NOMO-1 (cell line): ENCODE data around the gene USO1.
"Not testable (repeated sequence)": the region's sequence is repeated elsewhere in the genome, so short reads cannot be mapped to it uniquely, and the experiment has no call there.

Experiments
- DNase-seq, 2 experiments: peaks; one replicate each; lab custom pipeline; 2025; ENCODE audit not compliant: unreplicated experiment in 2 of 2; lab: John Stamatoyannopoulos, UW

The USO1 gene, protein sequence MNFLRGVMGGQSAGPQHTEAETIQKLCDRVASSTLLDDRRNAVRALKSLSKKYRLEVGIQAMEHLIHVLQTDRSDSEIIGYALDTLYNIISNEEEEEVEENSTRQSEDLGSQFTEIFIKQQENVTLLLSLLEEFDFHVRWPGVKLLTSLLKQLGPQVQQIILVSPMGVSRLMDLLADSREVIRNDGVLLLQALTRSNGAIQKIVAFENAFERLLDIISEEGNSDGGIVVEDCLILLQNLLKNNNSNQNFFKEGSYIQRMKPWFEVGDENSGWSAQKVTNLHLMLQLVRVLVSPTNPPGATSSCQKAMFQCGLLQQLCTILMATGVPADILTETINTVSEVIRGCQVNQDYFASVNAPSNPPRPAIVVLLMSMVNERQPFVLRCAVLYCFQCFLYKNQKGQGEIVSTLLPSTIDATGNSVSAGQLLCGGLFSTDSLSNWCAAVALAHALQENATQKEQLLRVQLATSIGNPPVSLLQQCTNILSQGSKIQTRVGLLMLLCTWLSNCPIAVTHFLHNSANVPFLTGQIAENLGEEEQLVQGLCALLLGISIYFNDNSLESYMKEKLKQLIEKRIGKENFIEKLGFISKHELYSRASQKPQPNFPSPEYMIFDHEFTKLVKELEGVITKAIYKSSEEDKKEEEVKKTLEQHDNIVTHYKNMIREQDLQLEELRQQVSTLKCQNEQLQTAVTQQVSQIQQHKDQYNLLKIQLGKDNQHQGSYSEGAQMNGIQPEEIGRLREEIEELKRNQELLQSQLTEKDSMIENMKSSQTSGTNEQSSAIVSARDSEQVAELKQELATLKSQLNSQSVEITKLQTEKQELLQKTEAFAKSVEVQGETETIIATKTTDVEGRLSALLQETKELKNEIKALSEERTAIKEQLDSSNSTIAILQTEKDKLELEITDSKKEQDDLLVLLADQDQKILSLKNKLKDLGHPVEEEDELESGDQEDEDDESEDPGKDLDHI

DNA sequence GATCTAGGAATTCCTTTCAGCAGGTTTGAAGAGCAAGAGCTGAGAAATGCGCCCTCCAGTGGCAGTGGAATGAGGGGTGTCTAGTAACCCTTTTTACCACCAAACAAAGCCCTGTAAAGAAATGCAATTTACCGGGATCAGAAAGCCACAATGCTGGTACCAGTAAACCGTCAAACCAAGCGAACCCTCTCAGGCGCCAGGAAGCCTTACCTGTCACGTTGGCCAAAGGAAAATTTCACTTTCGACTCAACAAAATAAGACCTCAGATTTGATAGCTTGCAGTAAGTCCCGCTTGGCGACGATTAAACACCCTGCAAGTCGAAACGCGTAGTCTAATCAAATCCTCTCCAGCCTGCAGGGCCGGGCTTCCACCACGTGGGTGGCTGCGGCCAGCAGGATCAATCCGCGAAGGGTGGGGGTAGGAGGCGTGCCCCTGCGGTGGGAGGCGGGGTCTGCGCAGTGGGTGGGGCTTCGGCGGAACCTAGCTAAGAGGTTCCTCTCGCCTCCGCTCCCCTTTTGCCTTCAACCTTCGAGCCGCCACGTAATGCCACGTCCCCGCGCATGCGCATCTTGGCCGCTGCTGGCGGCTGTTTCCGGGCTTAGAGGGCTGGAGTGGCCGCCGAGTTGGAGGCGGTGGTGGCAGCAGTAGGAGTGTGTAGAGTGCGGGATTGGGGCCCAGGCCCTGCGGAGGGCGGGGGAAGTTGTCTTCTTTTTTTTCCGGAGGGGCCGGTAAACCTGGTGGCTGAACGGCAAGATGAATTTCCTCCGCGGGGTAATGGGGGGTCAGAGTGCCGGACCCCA is at the start of gene USO1:
USO1 (plus strand) TSS at position 512 of the 801 bp plus-strand sequence; CDS start at position 755, 243 bp downstream.
- DNase-seq = peak; percentile 98 to 99

DNA sequence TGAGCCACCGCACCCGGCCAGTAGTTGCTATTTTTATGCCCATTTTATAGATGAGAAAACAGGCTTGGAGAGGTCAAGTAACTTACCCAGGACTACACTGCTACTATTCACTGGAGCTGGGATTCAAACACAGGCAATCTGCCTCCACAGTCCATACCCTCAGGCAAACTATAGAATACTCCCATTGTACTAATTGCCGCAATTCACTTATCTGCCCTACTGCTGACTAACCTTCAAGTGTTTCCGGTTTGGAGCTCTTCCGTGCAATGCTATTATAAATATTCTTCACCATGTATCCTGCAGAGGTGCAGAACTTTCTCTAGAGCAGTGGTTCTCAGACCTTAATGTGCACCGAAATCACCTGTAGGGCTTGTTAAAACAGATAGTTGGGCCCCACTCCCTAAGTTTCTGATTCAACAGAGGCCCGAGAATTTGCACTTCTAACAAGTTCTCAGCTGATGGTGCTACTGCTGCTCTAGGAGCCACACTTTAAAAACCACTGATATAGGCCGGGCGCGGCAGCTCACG is 49.3 kb upstream of the USO1 start:
- DNase-seq = no peak

DNA sequence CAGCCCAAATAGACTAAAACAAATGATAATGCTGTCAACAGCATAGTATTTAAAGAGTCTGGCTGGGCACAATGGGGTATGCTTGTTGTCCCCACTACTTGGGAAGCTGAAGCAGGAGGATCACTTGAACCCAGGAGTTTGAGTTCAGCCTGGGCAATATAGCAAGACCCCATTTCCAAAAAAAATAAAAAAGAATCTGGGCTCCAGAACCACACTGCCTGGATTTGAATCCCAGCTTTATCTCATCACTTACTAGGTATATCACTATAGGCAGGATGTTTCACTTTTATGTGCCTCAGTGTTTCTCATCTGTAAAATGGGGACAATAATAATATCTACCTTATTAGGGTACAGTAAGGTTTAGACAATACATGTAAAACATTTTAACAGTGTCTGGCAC is 45.9 kb upstream of the USO1 start:
- no peak for DNase-seq

DNA sequence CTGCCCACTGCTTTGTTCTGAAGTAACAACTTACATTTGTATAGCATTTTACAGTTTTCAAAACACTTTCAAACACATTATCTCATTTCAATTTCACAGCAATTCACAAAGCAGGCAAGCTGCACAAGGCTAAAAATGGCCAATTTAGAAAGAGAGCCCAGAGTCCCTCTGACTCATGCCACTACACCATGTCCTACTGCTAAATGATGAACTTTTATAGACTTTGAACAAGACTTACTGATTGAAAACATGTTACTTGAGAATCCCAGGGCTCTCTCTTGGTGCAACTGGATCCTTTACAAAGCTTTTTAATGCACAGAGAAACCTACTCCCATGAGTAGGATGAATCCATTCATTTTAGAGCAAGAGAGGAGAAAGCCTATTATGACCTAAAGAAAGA is 45.4 kb upstream of the USO1 start:
- DNase-seq = no peak

DNA sequence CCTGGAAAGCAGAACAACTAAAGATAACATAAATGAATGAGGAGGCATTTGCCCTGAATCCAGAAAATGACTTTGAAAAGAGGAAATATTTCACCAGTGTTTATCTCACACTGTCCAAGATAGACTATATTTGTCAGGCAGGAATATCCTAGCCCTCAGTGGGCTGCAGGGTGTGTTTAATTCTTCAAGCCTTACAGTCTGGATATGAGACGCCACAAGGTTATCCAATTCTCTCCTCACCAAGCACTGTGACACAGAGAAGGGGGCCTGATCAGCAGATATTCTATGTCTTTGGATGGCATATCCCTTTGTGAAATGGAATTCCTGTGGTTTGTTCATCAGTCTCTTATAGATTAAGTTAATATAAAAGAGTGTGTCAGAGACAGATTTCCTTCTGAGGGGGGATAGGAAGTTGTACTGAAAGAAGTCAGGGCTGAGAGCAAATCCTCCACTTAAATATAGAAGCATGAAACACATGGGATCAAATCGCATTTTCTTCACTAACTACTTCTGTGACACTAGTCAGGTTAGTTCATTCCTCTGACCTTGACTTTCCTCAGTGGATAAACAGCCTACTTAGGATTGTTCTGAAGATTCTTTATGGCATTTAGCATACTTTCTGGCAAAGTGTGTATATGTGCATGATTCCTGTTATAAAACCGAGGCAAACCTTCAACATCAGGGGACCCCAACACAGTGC is 44.4 kb upstream of the USO1 start:
- no peak for DNase-seq

DNA sequence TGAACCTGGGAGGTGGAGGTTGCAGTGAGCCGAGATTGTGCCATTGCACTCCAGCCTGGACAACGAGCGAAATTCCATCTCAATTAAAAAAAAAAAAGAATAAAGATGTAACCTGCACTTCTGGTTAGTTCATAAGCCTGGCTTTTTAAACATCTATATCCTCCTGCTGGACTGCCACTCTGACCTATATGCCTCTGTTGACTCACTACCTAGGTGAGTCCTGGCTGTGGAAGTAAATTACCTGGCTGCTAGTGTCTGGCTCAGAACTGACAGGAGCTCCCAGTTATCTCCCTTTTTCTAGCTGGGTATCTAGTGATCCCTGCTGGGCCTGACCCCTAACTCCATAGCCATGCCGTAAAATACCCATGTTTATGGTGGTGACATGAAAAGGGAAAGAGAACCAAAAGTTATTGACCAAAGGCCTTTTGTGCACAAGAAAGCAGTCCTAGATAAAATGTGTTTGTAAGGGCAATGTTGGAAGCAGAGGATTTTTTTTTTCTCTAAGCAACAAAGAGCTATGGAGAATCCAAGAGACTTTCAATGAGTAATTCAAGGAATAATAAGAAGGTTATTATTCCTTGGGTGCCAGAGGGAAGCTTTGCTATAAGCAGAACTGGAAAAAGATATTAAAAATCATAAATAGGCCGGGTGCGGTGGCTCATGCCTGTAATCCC is 40.8 kb upstream of the USO1 start:
- no peak for DNase-seq

DNA sequence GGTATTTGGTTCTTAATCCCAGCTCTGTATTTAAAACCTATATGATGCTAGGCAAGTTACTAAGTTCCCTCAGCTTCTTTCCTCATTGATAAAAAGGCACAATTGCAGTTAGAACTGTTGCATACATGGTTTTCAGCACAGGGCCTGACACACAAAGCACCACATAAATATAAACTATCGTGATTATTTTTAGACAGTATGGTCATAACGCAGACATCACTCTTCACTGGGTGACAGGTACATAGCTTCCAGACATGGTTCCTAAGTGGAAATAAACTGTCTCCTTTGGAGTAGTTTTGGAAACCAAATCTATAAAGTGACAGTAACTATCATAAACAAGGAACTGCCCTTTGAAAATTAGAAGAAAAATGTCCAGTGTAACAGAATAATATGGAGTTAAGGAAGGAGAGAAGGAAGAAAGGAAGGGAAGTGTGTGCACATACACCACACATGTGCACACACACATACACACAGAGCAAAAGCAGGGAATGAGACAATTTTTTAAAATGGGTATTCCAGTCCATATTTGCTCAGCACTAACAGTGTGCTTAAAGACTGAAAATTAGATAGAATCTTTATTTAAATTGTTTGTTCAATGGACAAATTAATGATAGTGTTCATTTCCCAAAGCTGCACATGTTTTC is 38.7 kb upstream of the USO1 start:
- DNase-seq = no peak

DNA sequence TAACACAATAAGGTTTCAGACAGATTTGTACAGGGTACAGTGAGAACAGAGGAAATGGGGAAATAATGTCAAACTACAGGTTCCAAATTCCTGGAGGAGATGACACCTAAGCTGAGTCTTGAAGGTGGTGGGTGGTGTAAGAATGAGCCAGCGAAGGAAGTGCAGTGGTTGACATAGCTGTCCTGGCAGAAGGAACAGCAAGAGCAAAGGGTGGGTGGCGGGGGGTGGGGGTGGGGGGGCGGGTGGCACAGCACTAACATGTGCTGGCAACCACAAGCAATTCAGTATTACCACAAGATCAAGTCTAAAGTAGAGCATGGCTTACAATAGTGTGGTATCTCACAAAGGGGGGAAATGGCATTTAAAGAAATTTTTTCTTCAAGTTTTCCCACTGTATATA is 38.0 kb upstream of the USO1 start:
- no peak for DNase-seq

DNA sequence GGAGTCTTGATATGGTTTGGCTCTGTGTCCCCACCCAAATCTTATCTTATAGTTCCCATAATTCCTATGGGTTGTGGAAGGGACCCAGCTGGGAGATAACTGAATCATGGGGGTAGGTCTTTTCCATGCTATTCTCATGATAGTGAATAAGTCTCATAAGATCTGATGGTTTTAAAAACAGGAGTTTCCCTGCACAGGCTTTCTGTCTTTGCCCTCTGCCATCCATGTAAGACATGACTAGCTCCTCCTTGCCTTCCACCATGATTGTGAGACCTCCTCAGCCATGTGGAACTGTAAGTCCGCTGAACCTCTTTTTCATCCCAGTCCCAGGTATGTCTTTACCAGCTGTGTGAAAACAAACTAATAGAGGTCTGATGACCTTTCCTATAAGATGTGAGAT is 37.3 kb upstream of the USO1 start:
- DNase-seq = not testable (repeated sequence)

DNA sequence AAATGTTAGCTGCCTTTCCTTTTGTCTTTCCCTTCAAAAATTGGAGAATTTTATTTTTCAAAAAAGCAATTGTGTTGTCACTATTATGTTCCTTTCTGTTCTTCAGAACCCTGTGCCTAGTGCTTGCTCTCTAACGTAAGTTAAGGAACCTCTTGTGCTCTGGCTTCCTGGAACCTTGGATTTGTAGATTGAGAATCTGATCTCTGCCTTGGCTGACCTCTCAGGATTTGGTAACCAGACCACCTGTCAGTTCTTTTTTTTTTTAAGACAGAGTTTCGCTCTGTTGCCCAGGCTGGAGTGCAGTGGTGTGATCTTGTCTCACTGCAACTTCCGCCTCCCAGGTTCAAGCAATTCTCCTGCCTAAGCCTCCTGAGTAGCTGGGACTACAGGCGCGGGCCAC is 32.3 kb upstream of the USO1 start:
- not testable (repeated sequence) for DNase-seq

DNA sequence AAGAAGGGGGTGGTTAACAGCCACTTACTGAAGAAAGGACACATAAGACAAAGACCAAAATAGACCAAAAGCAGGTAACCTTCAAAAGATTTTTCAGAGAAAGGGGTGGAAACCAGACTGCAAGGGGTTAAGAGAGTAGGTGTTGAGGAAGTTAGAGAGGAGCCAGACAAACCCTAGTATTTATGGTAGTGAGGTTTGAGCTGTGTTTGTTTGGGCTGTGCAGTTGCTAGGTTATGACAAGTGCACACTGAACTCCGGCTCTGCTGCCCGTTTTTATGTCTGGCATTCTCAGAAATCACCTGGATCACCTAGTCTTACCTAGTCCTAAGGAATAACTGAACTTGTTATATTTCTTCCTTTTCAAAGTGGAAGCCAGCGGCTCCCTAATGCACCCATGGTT is 28.3 kb upstream of the USO1 start:
- no peak for DNase-seq

DNA sequence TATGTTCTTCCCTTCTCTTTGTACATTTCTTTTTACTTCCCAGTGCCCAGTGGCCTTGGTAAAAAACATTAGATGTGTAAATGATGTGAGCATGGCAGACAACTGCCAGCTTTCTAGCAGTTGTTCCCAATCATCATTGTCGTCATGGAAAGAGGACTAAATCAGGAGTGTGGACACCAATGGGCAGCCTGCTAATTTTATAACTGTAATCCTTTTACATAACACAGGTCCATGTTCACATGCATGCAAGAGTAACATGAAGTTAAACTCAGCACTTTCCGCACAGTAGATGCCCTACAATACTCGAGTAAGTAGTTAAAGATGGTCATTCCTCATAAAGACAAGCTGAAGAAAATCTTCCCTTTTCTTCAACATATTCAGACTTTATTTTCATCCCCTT is 27.8 kb upstream of the USO1 start:
- no peak for DNase-seq

DNA sequence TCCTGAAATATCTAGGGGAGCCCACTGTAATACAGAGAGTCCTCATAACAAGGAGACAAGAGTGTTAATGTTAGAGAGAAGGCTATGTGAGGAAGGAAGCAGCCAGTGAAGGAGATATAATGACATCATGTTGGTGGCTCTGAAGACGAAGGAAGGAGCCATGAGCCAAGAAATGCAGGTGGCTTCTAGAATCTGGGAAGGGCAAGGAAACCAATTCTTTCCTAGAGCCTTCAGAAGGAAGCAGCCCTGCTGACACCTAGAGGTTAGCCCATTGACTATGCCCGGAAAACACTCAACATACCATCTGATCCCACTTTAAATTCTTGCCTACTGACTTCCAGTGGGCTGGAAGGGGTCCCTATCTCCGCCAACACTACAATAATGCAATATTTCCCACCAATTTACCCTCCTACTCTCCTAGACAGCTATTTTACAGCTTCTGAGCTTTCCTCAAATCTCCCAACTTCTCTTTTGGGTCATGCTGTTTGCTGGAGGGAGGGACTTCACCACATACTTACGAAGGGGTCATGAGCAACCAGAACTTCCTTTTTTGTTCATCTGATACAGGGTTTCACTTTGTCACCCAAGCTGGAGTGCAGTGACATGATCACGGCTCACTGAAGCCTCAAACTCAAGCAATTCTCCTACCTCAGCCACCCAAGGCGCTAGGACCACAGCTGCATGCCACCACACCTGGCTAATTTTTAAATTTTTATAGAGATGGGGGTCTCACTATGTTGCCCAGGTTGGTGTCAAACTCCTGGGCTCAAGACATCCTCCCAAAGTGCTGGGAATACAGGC is 26.0 kb upstream of the USO1 start:
- DNase-seq = peak; percentile 61 to 82

DNA sequence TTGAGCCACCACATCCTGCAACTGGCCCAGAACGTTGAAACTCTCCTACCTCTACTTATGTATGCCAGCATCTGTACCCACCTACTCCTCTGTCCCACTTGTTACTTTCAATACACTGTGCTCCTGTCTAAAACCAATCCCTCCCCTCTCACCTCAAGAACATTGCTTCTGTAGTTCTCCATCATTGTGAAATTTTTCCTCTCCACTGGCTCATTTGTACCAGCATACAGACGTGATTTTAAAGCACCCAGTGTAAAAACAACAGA is 25.5 kb upstream of the USO1 start:
- DNase-seq = no peak

DNA sequence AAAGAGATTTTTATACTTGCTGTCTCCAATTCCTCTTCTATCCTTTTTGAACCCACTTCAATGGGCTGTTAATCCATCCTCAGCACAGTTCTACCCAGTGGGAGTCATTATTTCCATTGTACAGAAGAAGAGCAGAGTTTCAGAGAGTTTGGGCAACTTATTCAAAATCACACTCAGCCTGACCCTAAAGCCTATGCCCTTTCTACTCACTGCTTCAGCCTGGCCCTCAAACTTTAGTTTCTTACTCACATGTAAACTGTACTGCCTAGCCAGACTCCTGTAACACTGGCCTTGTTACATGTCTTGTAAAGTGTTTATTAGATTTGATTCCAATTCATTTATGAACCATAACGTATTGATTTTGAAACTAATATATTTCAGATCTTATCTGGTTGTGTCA is 25.1 kb upstream of the USO1 start:
- DNase-seq = no peak

DNA sequence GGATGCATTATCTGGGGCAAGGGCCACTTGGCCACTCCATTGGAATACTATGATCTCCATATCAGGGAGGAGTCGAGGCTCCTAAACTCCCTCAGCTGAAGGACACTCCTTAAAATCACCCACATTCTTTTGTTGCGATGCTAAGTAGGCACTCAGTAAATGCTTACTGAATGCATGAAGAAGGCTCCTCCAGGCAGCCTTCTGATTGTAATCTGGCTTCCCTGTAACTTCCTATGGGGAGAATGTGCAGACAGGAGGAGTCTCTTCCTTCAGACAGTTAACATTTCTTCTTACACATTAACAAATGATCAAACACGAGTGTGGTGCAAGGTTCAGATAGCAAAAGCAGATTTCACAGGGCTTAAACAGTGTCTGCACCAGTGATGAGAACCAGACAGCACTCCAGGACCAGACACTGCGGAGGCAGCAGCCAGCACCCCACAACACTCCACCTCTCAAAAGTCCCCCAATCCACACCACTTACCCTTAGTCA is 21.4 kb upstream of the USO1 start:
- DNase-seq = no peak

DNA sequence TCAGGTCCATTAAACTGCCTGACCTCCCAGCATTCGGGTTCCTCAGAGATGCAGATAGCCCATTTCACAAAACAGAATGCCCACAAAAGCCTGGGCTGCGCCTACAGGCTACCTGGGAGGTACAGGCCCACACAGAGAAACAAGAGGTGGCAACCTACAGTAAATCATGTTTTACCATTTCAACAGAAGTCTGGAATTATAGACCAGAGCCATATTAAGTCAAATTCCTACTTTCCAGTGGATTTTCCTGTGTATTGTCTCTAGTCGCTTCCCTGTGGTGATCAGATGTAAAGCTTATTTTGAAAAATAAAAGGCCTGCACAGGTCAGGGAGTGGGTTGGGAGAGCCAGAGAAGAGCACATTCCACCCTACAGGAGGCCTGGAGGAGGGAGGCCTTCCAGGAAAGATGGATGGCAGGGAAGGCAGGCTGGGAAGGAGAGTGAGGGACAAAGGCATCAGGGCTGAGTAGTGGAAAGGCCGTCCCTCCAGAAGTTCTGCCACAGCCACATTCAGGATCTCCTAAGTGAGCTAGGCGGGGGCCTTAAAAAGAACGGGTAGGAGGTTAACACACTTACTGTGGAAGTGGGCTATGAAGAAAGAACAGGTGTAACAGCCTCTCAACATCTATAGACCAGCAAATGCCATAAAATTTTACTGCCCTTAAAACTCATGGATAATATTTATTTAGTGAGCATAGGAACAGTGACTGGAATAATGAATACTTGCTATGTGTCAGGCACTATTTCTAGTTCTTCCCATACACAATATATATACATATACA is 19.0 kb upstream of the USO1 start:
- DNase-seq = no peak
